Endothelial cell of umbilical vein (primary cell): ENCODE results near the gene HDGFL2. TPM values are rescaled to one million over a fixed set of nuclear protein-coding genes. Genes with fewer than 3 reads are reported as not detected.

Source experiments
- BruUV-seq: library from RNA; stranded (reverse); fragments of 400-500 nt; replicated peaks from 2 replicates; lab custom pipeline; 2021; lab: Mats Ljungman, UMichigan
- CTCF ChIA-PET: fragments of 300-600, 350-600 bp; sonication (Branson Sonifier 250); formaldehyde crosslinking; loops from one replicate; lab custom pipeline; 2021; ENCODE audit warnings: antibody characterized with exemption, inconsistent platforms; lab: Charles Lee
- POLR2A ChIA-PET: fragments of 300-600, 350-600 bp; sonication (Branson Sonifier 250); formaldehyde crosslinking; loops from one replicate; lab custom pipeline; 2021; ENCODE audit warnings: antibody characterized with exemption, inconsistent platforms; lab: Charles Lee
- DNase-seq: peaks from one replicate; pipeline ENCODE4 v3.0.0-alpha.2; 2011; ENCODE audit warnings: low read depth, low spot score
- FAIRE-seq: peaks from 2 replicates; lab custom pipeline; 2011; peaks lifted over from hg19 to GRCh38; lab: Jason Lieb, UNC
- H2AFZ ChIP-seq: 2 replicates; pipeline ENCODE4 v1.6.0; 2012; ENCODE audit warnings: low read depth, low read length, control low read depth, inconsistent platforms
- H3K27ac ChIP-seq: 2 replicates; pipeline ENCODE4 v1.5.1; 2011; ENCODE audit warnings: low read depth, mild to moderate bottlenecking, control low read depth, low read length, moderate library complexity; ENCODE audit not compliant: insufficient read depth
- H3K27me3 ChIP-seq, 2 experiments: 2 replicates each; pipeline versions ENCODE4 v1.6.0 to v1.6.1; 2011; ENCODE audit warnings: low read length in 2 of 2, mixed read lengths in 1 of 2; ENCODE audit not compliant: control insufficient read depth in 2 of 2, insufficient read depth in 2 of 2
- H3K36me3 ChIP-seq, 2 experiments: 2 replicates in 1 of 2; 3 replicates in 1 of 2; pipeline ENCODE4 v1.5.1; 2011; ENCODE audit warnings: low read length in 2 of 2, mild to moderate bottlenecking in 1 of 2, moderate library complexity in 1 of 2; ENCODE audit not compliant: control insufficient read depth in 2 of 2, insufficient read depth in 2 of 2; ENCODE audit errors: extremely low read depth in 1 of 2
- H3K4me1 ChIP-seq: 3 replicates; pipeline ENCODE4 v1.5.1; 2011; ENCODE audit warnings: mild to moderate bottlenecking, low read length; ENCODE audit not compliant: control insufficient read depth, insufficient read depth; ENCODE audit errors: extremely low read depth
- H3K4me2 ChIP-seq: 2 replicates; pipeline ENCODE4 v1.6.1; 2011; ENCODE audit warnings: low read length, control low read depth, mixed read lengths; ENCODE audit not compliant: insufficient read depth
- H3K4me3 ChIP-seq, 3 experiments: fragments of 200-600 bp in 1 of 3; sonication (generic), shearing (Covaris generic) in 1 of 3; replicated peaks in 1 of 3; 2 replicates each; pipeline ENCODE4 v1.5.1; 2011 to 2016; ENCODE audit warnings: control low read depth in 3 of 3, low read length in 3 of 3, mild to moderate bottlenecking in 2 of 3, inconsistent platforms in 1 of 3, low read depth in 1 of 3, moderate library complexity in 1 of 3; ENCODE audit not compliant: insufficient read depth in 1 of 3
- H3K79me2 ChIP-seq: 2 replicates; pipeline ENCODE4 v1.6.0; 2012; ENCODE audit warnings: low read length, inconsistent platforms; ENCODE audit not compliant: control insufficient read depth, insufficient read depth
- H3K9ac ChIP-seq: replicated peaks from 2 replicates; pipeline ENCODE3; 2011; ENCODE audit warnings: low read length, control low read depth; ENCODE audit not compliant: insufficient read depth; ENCODE audit errors: extremely low read depth
- H3K9me1 ChIP-seq: replicated peaks from 3 replicates; pipeline ENCODE4 v1.6.0; 2011; ENCODE audit warnings: mild to moderate bottlenecking, low read length; ENCODE audit not compliant: control insufficient read depth, insufficient read depth; ENCODE audit errors: extremely low read depth
- H3K9me3 ChIP-seq: replicated peaks from 2 replicates; pipeline ENCODE4 v1.5.1; 2012; ENCODE audit warnings: low read length, inconsistent platforms; ENCODE audit not compliant: control insufficient read depth, insufficient read depth
- H4K20me1 ChIP-seq: replicated peaks from 2 replicates; pipeline ENCODE3; 2011; ENCODE audit warnings: mild to moderate bottlenecking, low read length; ENCODE audit not compliant: control insufficient read depth, insufficient read depth; ENCODE audit errors: extremely low read depth
- EZH2 ChIP-seq: IDR thresholded peaks from 2 replicates; pipeline ENCODE4 v1.6.1; 2012; ENCODE audit warnings: borderline replicate concordance, low read depth, mild to moderate bottlenecking, moderate library complexity, low read length, inconsistent platforms; ENCODE audit not compliant: severe bottlenecking
- FOS ChIP-seq: IDR thresholded peaks from 2 replicates; pipeline ENCODE4 v1.6.1; 2011; ENCODE audit warnings: mild to moderate bottlenecking, low read length, moderate library complexity, borderline replicate concordance; ENCODE audit not compliant: insufficient read depth
- GATA2 ChIP-seq: IDR thresholded peaks from 2 replicates; pipeline ENCODE4 v1.7.0; 2011; ENCODE audit warnings: low read depth, mild to moderate bottlenecking, moderate library complexity, mixed read lengths, low read length; ENCODE audit not compliant: insufficient read length, insufficient read depth
- JUN ChIP-seq: IDR thresholded peaks from 2 replicates; pipeline ENCODE4 v1.6.1; 2011; ENCODE audit warnings: borderline replicate concordance, low read depth; ENCODE audit not compliant: insufficient read length, insufficient read depth
- MYC ChIP-seq: IDR thresholded peaks from one replicate; pipeline ENCODE4 v1.6.1; 2011; ENCODE audit warnings: mild to moderate bottlenecking, low read depth, low read length
- POLR2A ChIP-seq: IDR thresholded peaks from 2 replicates; pipeline ENCODE4 v1.6.1; 2012; ENCODE audit warnings: low read depth, mild to moderate bottlenecking, control low read depth, low read length
- POLR2AphosphoS5 ChIP-seq: IDR thresholded peaks from 2 replicates; pipeline ENCODE4 v1.6.1; 2012; ENCODE audit warnings: low read depth, mild to moderate bottlenecking, control low read depth, low read length, moderate library complexity; ENCODE audit not compliant: insufficient read depth
- dilution Hi-C: fragments of 300-500 bp; cut with MboI; formaldehyde crosslinking; loops from one replicate; pipeline ENCODE4 v1.15.0; 2019; ENCODE audit warnings: low sequenced_read_pairs; ENCODE audit not compliant: extremely low pct_ligation_motif_present
- intact Hi-C: fragments of 100-400 bp; cut with micrococcal nuclease; formaldehyde crosslinking; loops from one replicate; pipeline ENCODE4 v1.10.0; 2022
- polyA plus RNA-seq, 4 experiments: library from polyadenylated mRNA; depleted of rRNA in 3 of 4; stranded (reverse) in 3 of 4; unstranded in 1 of 4; fragments of >200 nt; gene quantifications; 2 replicates each; pipeline versions ENCODE4 v1.2.1 to v1.2.3, GENCODE V29; 2011 to 2012; ENCODE audit warnings: missing spikeins in 1 of 4
- total RNA-seq: library from RNA; stranded (reverse); gene quantifications from 2 replicates; pipeline ENCODE4 v1.2.3, GENCODE V29; 2021
- TF ChIP-seq, protein P1 (sequence below): IDR thresholded peaks from 2 replicates; pipeline ENCODE4 v1.6.1; 2011; ENCODE audit not compliant: insufficient read depth, insufficient read length
- TF ChIP-seq, protein P2 (sequence below), 2 donors: IDR thresholded peaks; 1 replicate in 1 of 2; 2 replicates in 1 of 2; pipeline ENCODE4 v1.5.1; 2011; ENCODE audit warnings: low read length in 2 of 2, mild to moderate bottlenecking in 2 of 2, moderate library complexity in 2 of 2, control low read depth in 1 of 2, inconsistent platforms in 1 of 2, low read depth in 1 of 2; ENCODE audit not compliant: insufficient read depth in 1 of 2; ENCODE audit errors: extremely low read depth in 1 of 2

HDGFL2 gene
- total and polyA plus RNA-seq, 2 donors (not counting 3 experiments of a cell fraction or from before 2014, with no cell fraction given), result 39.1 to 79.6 TPM

DNA sequence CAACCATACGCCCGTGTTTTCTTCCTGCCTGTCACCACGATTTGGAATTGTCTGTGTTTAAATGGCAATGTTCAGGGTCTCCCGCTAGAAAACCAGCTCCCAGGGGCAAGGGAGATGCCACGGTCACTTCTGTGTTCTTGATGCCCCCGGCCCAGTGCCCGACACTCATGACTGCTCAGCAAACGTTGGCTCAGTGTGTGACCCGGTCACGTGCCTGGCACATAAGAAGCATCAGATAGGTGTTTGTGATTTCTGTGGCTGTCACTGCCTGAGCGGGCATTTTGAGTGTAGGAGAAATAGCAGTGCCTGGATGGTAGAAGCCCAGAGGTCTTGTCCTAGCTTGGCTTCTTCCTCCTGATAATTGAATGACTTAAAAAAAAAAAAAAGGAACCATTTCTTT is 15.5 kb downstream of the HDGFL2 start:
- no peak for FAIRE-seq

More for the DNA sequence above, 15.5 kb downstream of the HDGFL2 start:
- Histone ChIP-seq H3K36me3 (peaks cover 8 to 33% of the 10 kb centered on the region in 2 experiments), H3K9me3 (no peaks in the 10 kb centered on the region), H3K9me1 (no peaks in the 10 kb centered on the region), H3K4me3 (no peak overlapping the region), H3K9ac (no peak overlapping the region), H3K27ac (no peak overlapping the region), H3K4me1 (no peaks in the 10 kb centered on the region), H3K4me2 (no peak overlapping the region), H4K20me1 (no peaks in the 10 kb centered on the region), H2AFZ (no peak overlapping the region), H3K79me2 (no peaks in the 10 kb centered on the region), H3K27me3 (no peaks in the 10 kb centered on the region)
- dilution Hi-C loops (no loop called here), intact Hi-C loops (no loop called here)
- no TSS peak for BruUV-seq
- ChIA-PET POLR2A (no interaction called here), CTCF (no interaction called here)
- TF ChIP-seq EZH2 (no peak), JUN (no peak), POLR2A (no peak), POLR2AphosphoS5 (no peak), GATA2 (no peak), FOS (no peak), MYC (no peak)
- TF ChIP-seq, protein P1, sequence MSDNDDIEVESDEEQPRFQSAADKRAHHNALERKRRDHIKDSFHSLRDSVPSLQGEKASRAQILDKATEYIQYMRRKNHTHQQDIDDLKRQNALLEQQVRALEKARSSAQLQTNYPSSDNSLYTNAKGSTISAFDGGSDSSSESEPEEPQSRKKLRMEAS, result no peak
- TF ChIP-seq, protein P2, sequence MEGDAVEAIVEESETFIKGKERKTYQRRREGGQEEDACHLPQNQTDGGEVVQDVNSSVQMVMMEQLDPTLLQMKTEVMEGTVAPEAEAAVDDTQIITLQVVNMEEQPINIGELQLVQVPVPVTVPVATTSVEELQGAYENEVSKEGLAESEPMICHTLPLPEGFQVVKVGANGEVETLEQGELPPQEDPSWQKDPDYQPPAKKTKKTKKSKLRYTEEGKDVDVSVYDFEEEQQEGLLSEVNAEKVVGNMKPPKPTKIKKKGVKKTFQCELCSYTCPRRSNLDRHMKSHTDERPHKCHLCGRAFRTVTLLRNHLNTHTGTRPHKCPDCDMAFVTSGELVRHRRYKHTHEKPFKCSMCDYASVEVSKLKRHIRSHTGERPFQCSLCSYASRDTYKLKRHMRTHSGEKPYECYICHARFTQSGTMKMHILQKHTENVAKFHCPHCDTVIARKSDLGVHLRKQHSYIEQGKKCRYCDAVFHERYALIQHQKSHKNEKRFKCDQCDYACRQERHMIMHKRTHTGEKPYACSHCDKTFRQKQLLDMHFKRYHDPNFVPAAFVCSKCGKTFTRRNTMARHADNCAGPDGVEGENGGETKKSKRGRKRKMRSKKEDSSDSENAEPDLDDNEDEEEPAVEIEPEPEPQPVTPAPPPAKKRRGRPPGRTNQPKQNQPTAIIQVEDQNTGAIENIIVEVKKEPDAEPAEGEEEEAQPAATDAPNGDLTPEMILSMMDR (IDR thresholded peaks at IDR 0.05; ENCODE audit: extremely low read depth in 1 of 2, insufficient read depth in 1 of 2, low read depth in 1 of 2, low read length in 2 of 2), result no peak
- no peak for DNase-seq
